Body of pancreas (tissue), 4 donors: ENCODE results near the gene DNAH6.

ENCODE experiments used
- POLR2A ChIP-seq, 3 donors: fragments of 450-650 bp; IDR thresholded peaks; one replicate each; pipeline ENCODE4 v1.6.1; 2016; ENCODE audit warnings: antibody characterized with exemption in 3 of 3, mild to moderate bottlenecking in 2 of 3
- TF ChIP-seq, protein P1 (sequence below), 7 experiments: fragments of 450-650 bp in 4 of 7; fragments of 200-600 bp in 3 of 7; sonication (generic) in 3 of 7; IDR thresholded peaks; one replicate each; pipeline ENCODE4 v1.5.1; 2016 to 2019; ENCODE audit warnings: antibody characterized with exemption in 7 of 7

DNA sequence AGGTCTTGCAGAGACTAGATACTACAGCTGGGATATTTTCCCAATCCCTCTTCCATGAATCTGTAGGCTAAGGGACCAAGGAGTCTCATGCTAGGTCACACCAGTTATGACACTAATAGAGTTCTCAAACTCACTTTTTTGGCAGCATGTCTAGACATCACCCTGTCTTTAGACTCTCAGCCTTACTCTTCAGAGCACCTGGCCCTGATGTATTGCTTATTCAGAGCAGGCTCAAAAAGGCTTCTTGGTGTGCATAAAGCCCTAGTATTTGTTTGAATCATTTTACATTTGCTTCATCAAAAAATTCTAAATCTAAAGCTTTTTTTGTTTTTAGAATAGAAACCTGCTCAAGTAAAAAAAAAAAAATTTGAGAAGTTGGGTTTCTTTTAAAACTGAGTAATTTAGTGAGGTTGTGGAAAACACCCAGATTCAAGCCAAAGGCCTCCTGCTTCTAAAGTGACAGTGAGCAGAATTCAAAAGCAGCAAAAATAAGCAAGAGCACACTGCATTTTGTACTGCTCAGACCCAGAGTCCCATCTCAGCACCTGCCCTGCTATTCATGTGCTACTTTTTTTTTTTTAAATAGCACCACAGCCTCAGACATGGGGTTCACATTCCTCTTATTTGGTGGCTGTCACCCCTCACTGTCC is 18.0 kb upstream of the DNAH6 start:
- TF ChIP-seq, protein P1, sequence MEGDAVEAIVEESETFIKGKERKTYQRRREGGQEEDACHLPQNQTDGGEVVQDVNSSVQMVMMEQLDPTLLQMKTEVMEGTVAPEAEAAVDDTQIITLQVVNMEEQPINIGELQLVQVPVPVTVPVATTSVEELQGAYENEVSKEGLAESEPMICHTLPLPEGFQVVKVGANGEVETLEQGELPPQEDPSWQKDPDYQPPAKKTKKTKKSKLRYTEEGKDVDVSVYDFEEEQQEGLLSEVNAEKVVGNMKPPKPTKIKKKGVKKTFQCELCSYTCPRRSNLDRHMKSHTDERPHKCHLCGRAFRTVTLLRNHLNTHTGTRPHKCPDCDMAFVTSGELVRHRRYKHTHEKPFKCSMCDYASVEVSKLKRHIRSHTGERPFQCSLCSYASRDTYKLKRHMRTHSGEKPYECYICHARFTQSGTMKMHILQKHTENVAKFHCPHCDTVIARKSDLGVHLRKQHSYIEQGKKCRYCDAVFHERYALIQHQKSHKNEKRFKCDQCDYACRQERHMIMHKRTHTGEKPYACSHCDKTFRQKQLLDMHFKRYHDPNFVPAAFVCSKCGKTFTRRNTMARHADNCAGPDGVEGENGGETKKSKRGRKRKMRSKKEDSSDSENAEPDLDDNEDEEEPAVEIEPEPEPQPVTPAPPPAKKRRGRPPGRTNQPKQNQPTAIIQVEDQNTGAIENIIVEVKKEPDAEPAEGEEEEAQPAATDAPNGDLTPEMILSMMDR (IDR thresholded peaks at IDR 0.05), result no peak
- no peak for TF ChIP-seq POLR2A (IDR thresholded peaks at IDR 0.05)
